SK-N-MC (cell line): Measurements from ENCODE around the gene BCL2L13.

Experiments used
- DNase-seq: peaks from one replicate; pipeline ENCODE4 v3.0.0-alpha.2; 2011; ENCODE audit warnings: low read depth, low spot score
- H3K27ac ChIP-seq: fragments of 200-600 bp; sonication (generic); 2 replicates; pipeline ENCODE4 v1.5.1; 2016; ENCODE audit warnings: mixed run types
- H3K36me3 ChIP-seq: fragments of 200-600 bp; sonication (generic); 2 replicates; pipeline ENCODE4 v1.6.1; 2017; ENCODE audit warnings: antibody characterized with exemption, low read length, mixed read lengths; ENCODE audit not compliant: insufficient read depth
- H3K4me3 ChIP-seq: fragments of 200-600 bp; sonication (generic); 2 replicates; pipeline ENCODE4 v1.5.1; 2016
- H3K9ac ChIP-seq: fragments of 200-600 bp; sonication (generic); 2 replicates; pipeline ENCODE4 v1.8.0; 2017; ENCODE audit warnings: mixed run types, mixed read lengths; ENCODE audit not compliant: insufficient read length
- H3K9me3 ChIP-seq: fragments of 200-600 bp; sonication (generic); 2 replicates; pipeline ENCODE4 v1.6.1; 2017; ENCODE audit warnings: low read depth, mild to moderate bottlenecking, antibody characterized with exemption, low read length, moderate library complexity, mixed read lengths
- EZH2 ChIP-seq: fragments of 200-600 bp; sonication (generic); IDR thresholded peaks from one replicate; pipeline ENCODE4 v1.6.1; 2017; ENCODE audit warnings: antibody characterized with exemption
- FOXP2 ChIP-seq: optimal IDR thresholded peaks from 2 replicates; pipeline ENCODE3; 2011; ENCODE audit warnings: mild to moderate bottlenecking, moderate library complexity; ENCODE audit not compliant: insufficient read depth; ENCODE audit errors: extremely low read length, control extremely low read depth
- POLR2AphosphoS5 ChIP-seq: IDR thresholded peaks from 2 replicates; pipeline ENCODE4 v1.6.1; 2012; ENCODE audit warnings: mild to moderate bottlenecking, low read depth, low read length, borderline replicate concordance

Gene BCL2L13

DNA sequence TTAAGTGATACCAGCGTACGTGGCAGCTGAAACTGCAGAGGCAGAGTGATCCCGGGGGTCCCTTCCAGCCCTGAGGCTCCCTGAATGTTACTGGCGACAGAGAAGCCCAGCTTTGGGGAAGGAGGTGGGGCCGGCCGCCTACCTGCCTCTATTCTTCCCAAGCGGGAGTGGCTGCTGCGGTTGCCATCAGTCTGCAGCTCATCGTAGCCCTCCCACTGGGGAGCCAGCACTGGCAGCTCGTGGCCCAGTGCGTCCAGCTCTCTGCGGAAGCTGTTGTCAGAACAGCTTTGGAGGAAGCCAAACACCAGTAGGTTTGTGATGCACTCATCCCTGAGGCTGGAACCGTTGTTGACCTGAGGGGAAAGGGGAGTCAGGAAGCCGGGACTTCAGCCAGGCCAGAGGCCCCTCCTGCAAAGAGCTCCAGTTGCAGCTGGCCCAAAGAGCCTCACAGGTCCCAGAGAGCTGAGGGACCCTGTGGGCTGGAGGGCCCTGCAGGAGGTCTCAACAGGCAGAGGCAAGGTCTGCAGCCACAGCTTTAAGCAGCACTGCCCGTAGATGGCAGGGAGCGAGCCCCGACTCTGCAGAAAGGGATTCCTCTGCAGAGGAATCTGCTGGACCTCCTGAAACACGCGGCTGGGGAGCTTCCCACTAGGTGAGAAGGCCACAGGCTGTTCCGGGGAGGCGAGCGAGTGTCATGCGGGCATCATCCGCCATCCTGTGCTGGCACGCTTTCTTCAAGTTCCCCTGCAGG lies 105.3 kb downstream of the BCL2L13 start:
- Histone ChIP-seq H3K4me3 (no peak overlapping the region), H3K9ac (no peak overlapping the region), H3K36me3 (no peaks in the 10 kb centered on the region; the same call in 1 of the 2 replicates), H3K9me3 (no peaks in the 10 kb centered on the region), H3K27ac (no peak overlapping the region)
- TF ChIP-seq FOXP2, result no peak
- TF ChIP-seq POLR2AphosphoS5, result no peak
- no peak for DNase-seq

- Histone ChIP-seq H3K9me3 (no peaks in the 10 kb centered on the region), H3K4me3 (no peak overlapping the region), H3K9ac (no peak overlapping the region), H3K36me3 (no peaks in the 10 kb centered on the region; the same call in 1 of the 2 replicates), H3K27ac (no peak overlapping the region)
- no peak for DNase-seq
- no peak for TF ChIP-seq FOXP2
- no peak for TF ChIP-seq POLR2AphosphoS5
- no peak for TF ChIP-seq EZH2
These were observed 105.9 kb downstream of the BCL2L13 start for GRCh38 chr22:17744430-17744829.

DNA sequence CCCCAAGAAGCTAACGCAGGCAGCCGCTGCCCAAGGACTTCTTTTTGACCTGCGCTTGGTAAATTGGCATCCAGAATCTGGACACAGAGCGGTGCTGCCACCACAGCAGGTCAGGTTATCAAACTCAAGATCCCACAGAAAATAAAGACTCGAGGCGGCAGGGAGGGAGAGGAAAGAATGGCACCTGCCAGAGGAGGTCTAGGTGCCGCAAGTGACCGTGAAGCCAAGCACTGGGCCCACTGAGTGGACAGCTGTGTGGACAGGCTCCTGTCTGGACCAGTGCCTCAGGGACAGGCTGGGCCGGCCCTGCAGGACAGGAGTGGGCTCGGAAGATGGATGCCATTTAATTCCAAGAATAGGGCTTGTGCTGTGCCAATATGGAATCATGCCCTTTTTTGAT lies 108.4 kb downstream of the BCL2L13 start:
- Histone ChIP-seq H3K36me3 (no peaks in the 10 kb centered on the region; the same call in 1 of the 2 replicates), H3K4me3 (no peak overlapping the region), H3K9me3 (no peaks in the 10 kb centered on the region), H3K9ac (no peak overlapping the region), H3K27ac (no peak overlapping the region)
- DNase-seq, result no peak
- TF ChIP-seq EZH2 (no peak), FOXP2 (no peak), POLR2AphosphoS5 (no peak)

DNA sequence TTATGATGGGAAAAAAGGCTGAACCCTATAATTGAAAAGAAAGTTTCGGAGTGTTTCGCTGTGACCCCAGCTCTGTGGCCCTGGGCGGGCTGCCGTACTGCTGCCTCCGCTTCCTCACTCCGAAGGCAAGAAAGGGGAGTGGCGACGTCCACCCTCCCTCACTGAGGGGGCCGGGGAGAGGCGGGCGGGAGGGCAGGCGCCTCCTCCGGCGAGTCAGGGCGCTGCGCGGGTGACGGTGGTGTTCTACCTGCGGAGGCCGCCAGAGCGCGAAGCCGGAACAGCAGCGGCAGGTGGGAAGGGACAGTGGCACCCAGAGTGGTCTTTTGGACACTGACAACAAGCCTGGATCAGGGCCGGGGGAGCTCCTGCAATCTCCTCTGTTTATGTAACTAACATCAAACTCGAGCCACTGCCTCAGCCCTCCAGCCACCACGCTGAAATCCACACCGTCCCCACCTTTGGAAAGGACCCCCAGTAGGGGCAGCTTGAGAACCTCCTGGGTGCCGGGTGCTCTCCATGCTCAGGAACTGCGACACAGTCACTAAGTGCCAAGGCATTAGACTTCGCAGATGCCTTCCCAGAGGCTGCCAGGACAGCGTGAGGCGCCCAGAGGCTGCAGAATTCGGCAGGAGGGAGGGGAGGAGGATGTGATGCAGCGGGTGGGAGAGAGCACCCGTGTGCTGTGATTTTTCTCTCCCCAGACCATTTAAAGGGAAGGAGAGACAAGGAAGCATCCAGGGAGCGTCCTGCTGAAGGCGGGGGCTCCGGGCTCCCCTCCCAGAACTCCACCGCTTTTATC lies 110.2 kb downstream of the BCL2L13 start:
- DNase-seq, result no peak
- H3K9me3 ChIP-seq, result no peaks in the 10 kb centered on the region
- H3K27ac ChIP-seq, result no peak overlapping the region
- H3K4me3 ChIP-seq, result no peak overlapping the region
- H3K9ac ChIP-seq, result no peak overlapping the region
- TF ChIP-seq FOXP2 (no peak), EZH2 (no peak), POLR2AphosphoS5 (no peak)
- H3K36me3 ChIP-seq, result no peaks in the 10 kb centered on the region; the same call in 1 of the 2 replicates

GRCh38 chr22:17749605-17750395 lies 111.2 kb downstream of the BCL2L13 start:
- no peak for DNase-seq
- TF ChIP-seq POLR2AphosphoS5 (no peak), FOXP2 (no peak), EZH2 (no peak)
- Histone ChIP-seq H3K36me3 (no peaks in the 10 kb centered on the region), H3K4me3 (no peak overlapping the region), H3K27ac (no peak overlapping the region), H3K9me3 (no peaks in the 10 kb centered on the region), H3K9ac (no peak overlapping the region)

DNA sequence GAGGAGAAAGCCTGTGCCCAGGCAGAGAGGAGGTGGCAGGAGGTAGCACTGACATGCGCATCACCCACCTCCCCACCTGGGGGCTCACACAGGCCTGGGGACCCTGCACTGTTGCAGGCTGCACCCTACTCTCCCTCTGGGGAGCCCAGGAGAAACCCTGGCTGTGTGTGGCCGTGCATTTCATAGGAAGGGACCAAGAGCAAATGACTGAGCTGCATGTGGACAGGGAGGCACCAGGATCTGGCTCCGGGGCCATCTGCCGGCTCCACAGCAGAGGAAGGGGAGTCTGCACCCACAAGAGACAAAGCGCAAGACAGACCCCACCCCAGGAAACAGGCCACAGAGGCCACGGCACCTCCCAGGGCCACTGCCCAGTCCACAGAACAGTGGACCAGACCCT lies 113.0 kb downstream of the BCL2L13 start:
- Histone ChIP-seq H3K36me3 (no peaks in the 10 kb centered on the region), H3K9me3 (no peaks in the 10 kb centered on the region), H3K27ac (no peak overlapping the region), H3K9ac (no peak overlapping the region), H3K4me3 (no peak overlapping the region)
- DNase-seq, result no peak
- no peak for TF ChIP-seq POLR2AphosphoS5

DNA sequence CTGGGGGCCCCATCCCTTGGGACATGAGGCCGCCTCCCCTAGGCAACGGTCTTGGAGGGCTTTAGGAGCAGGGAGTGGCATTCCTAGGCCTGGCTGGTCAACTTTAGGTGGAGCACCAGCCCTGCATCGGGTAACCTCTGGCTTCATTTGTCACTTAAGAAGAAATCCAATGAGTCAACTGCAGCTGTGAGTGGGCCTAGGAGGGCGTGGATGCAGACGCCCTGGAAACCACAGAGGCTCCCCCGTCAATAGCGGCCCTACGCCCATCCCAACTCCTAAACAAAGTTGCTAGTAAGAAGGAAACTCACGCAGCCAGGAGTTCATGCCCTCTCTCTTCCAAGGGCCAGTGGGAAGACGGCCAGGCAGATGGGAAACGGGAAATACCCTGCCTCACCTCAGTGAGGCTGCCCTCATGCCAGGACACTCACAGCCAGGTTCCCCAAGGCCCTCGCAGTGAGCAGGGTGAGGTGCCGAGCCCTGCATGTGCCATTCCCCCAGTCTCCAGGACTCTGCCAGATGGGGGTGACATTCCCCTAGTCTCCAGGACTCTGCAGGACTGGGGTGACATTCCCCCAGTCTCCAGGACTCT lies 114.9 kb downstream of the BCL2L13 start:
- Histone ChIP-seq H3K9me3 (no peaks in the 10 kb centered on the region), H3K27ac (no peak overlapping the region), H3K36me3 (no peaks in the 10 kb centered on the region), H3K9ac (no peak overlapping the region), H3K4me3 (no peak overlapping the region)
- no peak for TF ChIP-seq FOXP2
- no peak for TF ChIP-seq EZH2
- TF ChIP-seq POLR2AphosphoS5, result no peak
- no peak for DNase-seq
